Loucy (cell line): ENCODE results near the gene IGF2BP3.
A peak's percentile ranks its signal among the peaks of the same experiment; 100 is the strongest.

Source experiments
- H2AFZ ChIP-seq: fragments of 200-600 bp; sonication (generic); 2 replicates; pipeline ENCODE4 v1.6.0; 2016; ENCODE audit warnings: antibody characterized with exemption, mild to moderate bottlenecking, low read length, moderate library complexity
- H3F3A ChIP-seq: fragments of 200-600 bp; 2 replicates; pipeline ENCODE4 v1.6.0; 2016; ENCODE audit warnings: antibody characterized with exemption, low read depth, mild to moderate bottlenecking
- H3K27me3 ChIP-seq: fragments of 200-600 bp; sonication (generic); 2 replicates; pipeline ENCODE4 v1.6.1; 2014; ENCODE audit warnings: low read length, mild to moderate bottlenecking; ENCODE audit not compliant: insufficient read depth, poor library complexity, severe bottlenecking
- H3K36me3 ChIP-seq: fragments of 200-600 bp; sonication (generic); 2 replicates; pipeline ENCODE4 v1.6.1; 2016; ENCODE audit warnings: low read length; ENCODE audit not compliant: insufficient read depth
- H3K4me1 ChIP-seq: fragments of 200-600 bp; sonication (generic); 2 replicates; pipeline ENCODE4 v1.5.1; 2014; ENCODE audit warnings: low read length, mild to moderate bottlenecking; ENCODE audit not compliant: insufficient read depth, poor library complexity, severe bottlenecking
- H3K4me2 ChIP-seq: fragments of 200-600 bp; sonication (generic); 2 replicates; pipeline ENCODE4 v1.6.0; 2014; ENCODE audit warnings: antibody characterized with exemption, low read length, low read depth, mild to moderate bottlenecking; ENCODE audit not compliant: poor library complexity, severe bottlenecking
- H3K4me3 ChIP-seq: fragments of 200-600 bp; sonication (generic); 2 replicates; pipeline ENCODE4 v1.5.1; 2014; ENCODE audit warnings: low read length, mild to moderate bottlenecking, mixed read lengths; ENCODE audit not compliant: poor library complexity, severe bottlenecking
- H3K79me2 ChIP-seq: fragments of 200-600 bp; sonication (generic); 2 replicates; pipeline ENCODE4 v1.6.1; 2014; ENCODE audit warnings: low read length; ENCODE audit not compliant: insufficient read depth
- H3K9ac ChIP-seq: fragments of 200-600 bp; sonication (generic); 2 replicates; pipeline ENCODE4 v1.6.0; 2014; ENCODE audit warnings: mild to moderate bottlenecking, low read depth, low read length, moderate library complexity; ENCODE audit not compliant: poor library complexity, severe bottlenecking
- H3K9me2 ChIP-seq: fragments of 200-600 bp; sonication (generic); replicated peaks from 2 replicates; pipeline ENCODE4 v1.6.1; 2016; ENCODE audit warnings: low read depth, low read length, mixed read lengths
- H3K9me3 ChIP-seq: fragments of 200-600 bp; sonication (generic); 2 replicates; pipeline ENCODE4 v1.6.1; 2014; ENCODE audit warnings: mild to moderate bottlenecking, antibody characterized with exemption, low read length, low read depth; ENCODE audit not compliant: insufficient read depth
- H4K20me1 ChIP-seq: fragments of 200-600 bp; sonication (generic); 2 replicates; pipeline ENCODE4 v1.6.0; 2014; ENCODE audit warnings: antibody characterized with exemption, low read length, mild to moderate bottlenecking; ENCODE audit not compliant: insufficient read depth, poor library complexity, severe bottlenecking
- EZH2phosphoT487 ChIP-seq: fragments of 200-600 bp; IDR thresholded peaks from 2 replicates; pipeline ENCODE4 v1.6.1; 2018; ENCODE audit warnings: antibody characterized with exemption, mild to moderate bottlenecking, moderate library complexity, borderline replicate concordance
- TF ChIP-seq, protein P1 (sequence below): fragments of 200-600 bp; sonication (generic); conservative IDR thresholded peaks from 2 replicates; pipeline ENCODE4 v1.5.1; 2014; ENCODE audit warnings: mild to moderate bottlenecking, antibody characterized with exemption, low read length

The IGF2BP3 gene

DNA sequence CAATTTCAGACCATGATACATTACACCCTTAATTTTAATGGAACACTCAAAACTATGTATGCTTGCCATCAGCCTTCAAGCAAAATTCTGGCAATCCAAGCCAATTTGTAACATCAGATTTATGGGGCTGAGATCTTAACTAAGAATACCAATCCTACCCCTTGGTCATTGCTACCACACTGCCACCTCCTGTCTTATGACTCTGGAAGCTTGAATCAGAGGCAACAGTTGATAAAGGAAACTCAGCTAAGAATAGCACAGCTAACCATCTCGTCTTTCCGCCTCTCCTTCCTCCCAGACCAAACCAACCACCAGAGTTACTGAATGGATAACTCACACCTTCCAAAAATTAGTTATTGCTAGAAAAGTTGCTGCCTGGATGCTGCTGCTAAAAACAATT, 7.4 kb downstream of the IGF2BP3 start:
- no peak for TF ChIP-seq EZH2phosphoT487
- TF ChIP-seq, protein P1, sequence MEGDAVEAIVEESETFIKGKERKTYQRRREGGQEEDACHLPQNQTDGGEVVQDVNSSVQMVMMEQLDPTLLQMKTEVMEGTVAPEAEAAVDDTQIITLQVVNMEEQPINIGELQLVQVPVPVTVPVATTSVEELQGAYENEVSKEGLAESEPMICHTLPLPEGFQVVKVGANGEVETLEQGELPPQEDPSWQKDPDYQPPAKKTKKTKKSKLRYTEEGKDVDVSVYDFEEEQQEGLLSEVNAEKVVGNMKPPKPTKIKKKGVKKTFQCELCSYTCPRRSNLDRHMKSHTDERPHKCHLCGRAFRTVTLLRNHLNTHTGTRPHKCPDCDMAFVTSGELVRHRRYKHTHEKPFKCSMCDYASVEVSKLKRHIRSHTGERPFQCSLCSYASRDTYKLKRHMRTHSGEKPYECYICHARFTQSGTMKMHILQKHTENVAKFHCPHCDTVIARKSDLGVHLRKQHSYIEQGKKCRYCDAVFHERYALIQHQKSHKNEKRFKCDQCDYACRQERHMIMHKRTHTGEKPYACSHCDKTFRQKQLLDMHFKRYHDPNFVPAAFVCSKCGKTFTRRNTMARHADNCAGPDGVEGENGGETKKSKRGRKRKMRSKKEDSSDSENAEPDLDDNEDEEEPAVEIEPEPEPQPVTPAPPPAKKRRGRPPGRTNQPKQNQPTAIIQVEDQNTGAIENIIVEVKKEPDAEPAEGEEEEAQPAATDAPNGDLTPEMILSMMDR: peak; percentile 58
- Histone ChIP-seq H3K9ac (no peak overlapping the region), H4K20me1 (no peaks in the 10 kb centered on the region), H3K27me3 (no peaks in the 10 kb centered on the region), H3K4me3 (no peak overlapping the region), H3K79me2 (no peaks in the 10 kb centered on the region), H3K4me2 (no peak overlapping the region), H3K4me1 (no peaks in the 10 kb centered on the region), H2AFZ (no peak overlapping the region; the same call in 1 of the 2 replicates), H3K9me2 (no peaks in the 10 kb centered on the region), H3F3A (no peaks in the 10 kb centered on the region), H3K36me3 (no peaks in the 10 kb centered on the region), H3K9me3 (no peaks in the 10 kb centered on the region)

DNA sequence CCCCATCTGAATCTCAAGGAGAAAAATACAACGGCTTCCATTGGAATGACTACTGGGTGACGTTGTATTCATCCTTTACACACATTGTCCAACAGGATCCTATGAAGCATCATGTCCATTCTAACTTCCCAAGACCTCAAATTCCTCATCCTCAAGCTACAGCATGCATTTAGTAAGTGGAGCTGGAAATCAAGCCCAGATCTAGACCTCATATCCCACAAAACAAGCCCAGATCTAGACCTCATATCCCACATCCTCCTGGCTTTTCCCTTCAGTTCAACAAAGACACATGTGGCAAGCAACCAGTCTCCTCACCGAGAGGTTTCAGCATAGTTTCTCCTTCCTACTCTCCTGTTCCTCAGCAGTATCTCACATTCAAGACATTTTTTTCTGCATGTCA, 12.2 kb downstream of the IGF2BP3 start:
- no peaks in the 10 kb centered on the region for H3K27me3 ChIP-seq
- H3K9ac ChIP-seq: no peak overlapping the region
- H3K9me2 ChIP-seq: no peaks in the 10 kb centered on the region
- no peak overlapping the region for H3K4me2 ChIP-seq
- no peak overlapping the region for H2AFZ ChIP-seq
- no peaks in the 10 kb centered on the region for H3K79me2 ChIP-seq
- no peak overlapping the region for H3K4me3 ChIP-seq
- no peaks in the 10 kb centered on the region for H4K20me1 ChIP-seq
- no peaks in the 10 kb centered on the region for H3K4me1 ChIP-seq
- H3K9me3 ChIP-seq: no peaks in the 10 kb centered on the region
- no peaks in the 10 kb centered on the region for H3K36me3 ChIP-seq
- TF ChIP-seq EZH2phosphoT487: no peak
- TF ChIP-seq, protein P1: no peak
- no peaks in the 10 kb centered on the region for H3F3A ChIP-seq

DNA sequence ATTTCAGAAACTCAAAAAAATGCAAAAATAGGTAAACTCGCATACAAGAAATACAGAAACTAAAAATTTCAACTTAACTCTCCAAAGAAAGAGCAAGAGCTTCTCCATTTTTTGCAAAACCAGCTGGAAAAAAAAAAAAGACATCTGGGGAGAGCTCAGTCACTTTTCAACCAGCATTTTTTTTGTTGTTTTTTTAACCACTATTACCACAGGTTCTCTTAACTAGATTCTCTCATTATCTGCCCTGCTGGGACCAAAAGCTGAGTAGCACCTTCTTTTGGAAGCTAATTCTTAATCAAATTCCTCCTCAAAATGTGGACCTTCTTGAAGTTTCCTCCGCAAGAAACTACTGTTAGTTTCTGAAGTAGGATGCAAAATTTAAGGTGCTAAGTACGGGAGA, 14.2 kb downstream of the IGF2BP3 start:
- H3K4me1 ChIP-seq: no peaks in the 10 kb centered on the region
- no peaks in the 10 kb centered on the region for H3K9me3 ChIP-seq
- H3F3A ChIP-seq: no peaks in the 10 kb centered on the region
- H3K4me3 ChIP-seq: no peak overlapping the region
- no peak overlapping the region for H3K4me2 ChIP-seq
- no peaks in the 10 kb centered on the region for H3K79me2 ChIP-seq
- TF ChIP-seq EZH2phosphoT487: no peak
- TF ChIP-seq, protein P1: no peak
- no peaks in the 10 kb centered on the region for H3K36me3 ChIP-seq
- no peaks in the 10 kb centered on the region for H4K20me1 ChIP-seq
- H2AFZ ChIP-seq: no peak overlapping the region
- H3K9ac ChIP-seq: no peak overlapping the region
- H3K27me3 ChIP-seq: no peaks in the 10 kb centered on the region
- H3K9me2 ChIP-seq: no peaks in the 10 kb centered on the region
